ACC112 (cell line): ENCODE measurements around the gene SLC5A3.

Experiments
- H2AFZ ChIP-seq: fragments of 200-600 bp; sonication (generic); one replicate; pipeline ENCODE4 v1.6.0; 2017; ENCODE audit warnings: antibody characterized with exemption, low read length; ENCODE audit not compliant: unreplicated experiment
- H3K27ac ChIP-seq: fragments of 200-600 bp; sonication (generic); 2 replicates; pipeline ENCODE4 v1.5.1; 2014; ENCODE audit warnings: low read depth, mild to moderate bottlenecking, antibody characterized with exemption, low read length, moderate library complexity
- H3K27me3 ChIP-seq: fragments of 200-600 bp; sonication (generic); 2 replicates; pipeline ENCODE4 v1.6.1; 2014; ENCODE audit warnings: mild to moderate bottlenecking, antibody characterized with exemption, low read length, moderate library complexity, mixed read lengths; ENCODE audit not compliant: insufficient read depth
- H3K36me3 ChIP-seq: fragments of 200-600 bp; sonication (generic); 2 replicates; pipeline ENCODE4 v1.6.1; 2016; ENCODE audit warnings: mild to moderate bottlenecking, antibody characterized with exemption, low read length, moderate library complexity, mixed read lengths; ENCODE audit not compliant: insufficient read depth
- H3K4me1 ChIP-seq: fragments of 200-600 bp; sonication (generic); one replicate; pipeline ENCODE4 v1.6.1; 2016; ENCODE audit warnings: low read length, mixed read lengths; ENCODE audit not compliant: insufficient read depth, unreplicated experiment, control insufficient read depth
- H3K4me3 ChIP-seq: fragments of 200-600 bp; sonication (generic); 2 replicates; pipeline ENCODE4 v1.5.1; 2014; ENCODE audit warnings: mild to moderate bottlenecking, low read depth, low read length
- H3K79me2 ChIP-seq: fragments of 200-600 bp; sonication (generic); one replicate; pipeline ENCODE4 v1.6.0; 2016; ENCODE audit warnings: low read length; ENCODE audit not compliant: control insufficient read depth, unreplicated experiment, insufficient read depth

SLC5A3 gene

DNA sequence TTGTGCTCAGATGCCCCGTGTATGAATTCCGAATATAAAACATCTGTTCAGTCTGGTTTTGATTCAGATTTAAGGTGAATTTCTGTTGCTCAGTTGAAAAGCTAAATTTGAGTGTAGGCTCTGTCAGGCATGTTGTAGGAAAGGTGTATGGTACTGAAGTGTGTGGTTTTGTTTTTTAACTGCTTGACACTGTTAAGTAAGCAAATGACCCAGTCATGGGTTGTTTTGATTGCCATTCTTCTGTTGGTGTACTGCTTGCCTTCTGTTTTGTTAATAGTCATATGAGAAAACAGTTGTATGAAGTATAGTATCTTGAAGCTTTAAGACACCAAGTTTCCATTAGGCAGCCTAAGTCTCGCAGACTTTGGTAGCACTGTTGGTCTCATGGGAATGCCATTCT, 10.0 kb downstream of the SLC5A3 start:
- no peak overlapping the region for H3K27ac ChIP-seq
- H3K4me1 ChIP-seq = peaks cover 14% of the 10 kb centered on the region
- H3K4me3 ChIP-seq = no peak overlapping the region
- H3K36me3 ChIP-seq = peaks cover 18% of the 10 kb centered on the region
- no peaks in the 10 kb centered on the region for H3K27me3 ChIP-seq
- peaks cover 84% of the 10 kb centered on the region for H3K79me2 ChIP-seq
- H2AFZ ChIP-seq = no peak overlapping the region

DNA sequence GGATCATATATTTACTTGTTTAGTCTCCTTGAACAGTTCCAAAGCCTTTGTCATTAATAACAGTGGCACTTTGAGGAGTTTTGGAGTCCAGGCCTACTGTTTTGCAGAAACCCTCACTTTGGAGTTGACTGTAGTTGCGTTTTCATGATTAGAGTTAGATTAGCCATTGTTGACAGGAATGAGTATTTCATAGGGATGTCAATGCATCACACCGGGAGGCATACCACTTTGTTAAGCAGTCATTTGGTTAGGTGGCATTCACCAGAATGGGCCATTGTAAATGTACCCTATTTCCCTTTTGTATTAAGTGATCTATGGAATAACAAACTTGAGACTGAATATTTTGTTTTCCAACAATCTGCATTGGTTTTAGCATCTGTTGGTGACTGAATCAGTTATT, 11.8 kb downstream of the SLC5A3 start:
- H3K4me3 ChIP-seq = no peak overlapping the region
- peaks cover 10% of the 10 kb centered on the region for H3K4me1 ChIP-seq
- no peaks in the 10 kb centered on the region for H3K27me3 ChIP-seq
- H3K36me3 ChIP-seq = peaks cover 13% of the 10 kb centered on the region
- no peak overlapping the region for H2AFZ ChIP-seq
- H3K79me2 ChIP-seq = peaks cover 87% of the 10 kb centered on the region
- H3K27ac ChIP-seq = no peak overlapping the region

DNA sequence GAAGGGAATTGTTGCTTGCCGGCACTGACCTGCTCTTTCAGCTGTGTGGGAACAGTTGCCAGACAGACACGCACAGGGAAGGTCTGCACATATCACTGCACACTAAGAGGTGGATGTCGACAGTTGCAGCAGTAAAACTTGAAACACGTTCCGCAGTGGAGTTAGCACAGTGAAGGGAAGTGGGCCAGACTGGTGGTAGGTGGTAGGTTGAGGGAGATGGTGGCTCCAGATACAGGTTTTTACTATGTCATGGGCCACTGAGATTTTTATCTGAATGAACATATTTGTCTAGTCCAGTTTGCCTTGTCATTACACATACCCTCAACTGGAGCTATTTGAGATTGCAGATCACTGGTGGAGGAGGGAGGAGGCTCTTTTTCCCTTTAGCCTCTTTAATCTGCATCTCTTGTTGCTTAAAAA, 13.5 kb downstream of the SLC5A3 start:
- Histone ChIP-seq H3K4me3 (no peak overlapping the region), H3K79me2 (peaks cover 82% of the 10 kb centered on the region), H3K36me3 (peaks cover 3% of the 10 kb centered on the region), H3K27me3 (no peaks in the 10 kb centered on the region), H3K27ac (no peak overlapping the region), H2AFZ (no peak overlapping the region), H3K4me1 (peaks cover 5% of the 10 kb centered on the region)

DNA sequence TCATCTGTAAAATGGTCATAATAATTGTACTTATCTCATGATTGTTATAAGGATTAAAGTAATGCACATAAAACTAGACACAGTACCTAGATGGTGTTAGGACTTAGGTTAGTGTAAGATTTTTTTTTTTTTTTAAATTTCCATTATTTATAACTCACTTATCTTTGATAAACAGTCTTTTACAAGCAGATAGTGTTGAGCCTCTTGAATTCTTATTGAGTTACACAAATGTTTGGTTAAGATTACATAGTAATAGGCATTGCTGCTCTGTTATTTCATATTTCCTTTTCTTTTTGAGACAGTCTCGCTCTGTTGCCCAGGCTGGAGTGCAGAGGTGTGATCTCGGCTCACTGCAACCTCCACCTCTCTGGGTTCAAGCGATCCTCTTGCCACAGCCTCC, 15.4 kb downstream of the SLC5A3 start:
- no peak overlapping the region for H2AFZ ChIP-seq
- H3K79me2 ChIP-seq = peaks cover 71% of the 10 kb centered on the region
- H3K27me3 ChIP-seq = no peaks in the 10 kb centered on the region
- no peak overlapping the region for H3K4me3 ChIP-seq
- H3K36me3 ChIP-seq = peaks cover 3% of the 10 kb centered on the region; the same call in 1 of the 2 replicates
- H3K4me1 ChIP-seq = peaks cover 9% of the 10 kb centered on the region
- no peak overlapping the region for H3K27ac ChIP-seq

DNA sequence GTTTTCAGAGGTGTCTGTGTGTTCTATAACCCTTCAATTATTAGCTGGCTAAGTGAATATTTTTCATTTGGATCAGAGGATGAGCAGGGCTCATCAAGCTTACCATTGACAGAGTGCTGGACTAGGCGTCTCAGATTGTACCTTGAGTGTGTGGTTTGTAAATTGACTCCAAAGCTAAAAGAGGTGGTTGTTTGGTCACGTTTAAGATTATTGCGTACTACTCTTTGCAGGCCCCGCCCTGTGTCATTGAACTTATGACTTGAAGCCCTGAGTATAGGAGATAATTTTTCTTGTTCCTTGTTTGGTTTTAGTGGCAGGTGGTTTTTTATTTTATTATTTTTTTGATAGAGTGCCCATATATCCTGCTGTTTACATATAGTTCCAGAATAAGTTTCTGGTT, 17.7 kb downstream of the SLC5A3 start:
- Histone ChIP-seq H3K4me1 (peaks cover 9% of the 10 kb centered on the region), H3K27me3 (no peaks in the 10 kb centered on the region), H3K36me3 (peaks cover 12% of the 10 kb centered on the region), H3K27ac (no peak overlapping the region), H2AFZ (no peak overlapping the region), H3K79me2 (peaks cover 63% of the 10 kb centered on the region), H3K4me3 (no peak overlapping the region)

- Histone ChIP-seq H3K36me3 (peaks cover 14% of the 10 kb centered on the region), H3K4me3 (no peak overlapping the region), H3K4me1 (peaks cover 9% of the 10 kb centered on the region), H2AFZ (no peak overlapping the region), H3K27me3 (no peaks in the 10 kb centered on the region), H3K79me2 (peaks cover 57% of the 10 kb centered on the region), H3K27ac (no peak overlapping the region)
Observed at GRCh38 chr21:34091607-34092006, 18.2 kb downstream of the SLC5A3 start.

GRCh38 chr21:34092262-34092921, 19.0 kb downstream of the SLC5A3 start:
- peaks cover 50% of the 10 kb centered on the region for H3K79me2 ChIP-seq

DNA sequence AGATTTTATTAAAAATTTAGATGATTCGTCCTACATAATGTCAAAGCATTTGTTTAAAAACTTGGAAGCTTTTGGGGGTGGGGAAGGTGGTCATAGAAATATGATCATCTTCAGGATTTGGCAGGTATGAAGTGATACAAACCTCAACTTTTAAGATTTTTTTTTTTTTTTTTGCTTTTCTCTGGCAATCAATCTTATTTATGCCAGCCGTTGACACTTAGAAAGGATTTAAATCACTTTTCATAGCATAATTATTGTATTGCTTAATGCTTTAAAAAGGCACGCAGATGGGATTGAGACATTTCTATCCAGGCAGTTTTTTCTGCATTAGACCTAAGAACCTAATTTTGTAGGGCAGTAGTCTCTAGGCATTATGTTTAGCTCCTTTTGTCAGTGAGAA, 19.7 kb downstream of the SLC5A3 start:
- Histone ChIP-seq H3K4me3 (no peak overlapping the region), H3K27ac (no peak overlapping the region), H3K27me3 (no peaks in the 10 kb centered on the region), H3K79me2 (peaks cover 47% of the 10 kb centered on the region), H2AFZ (no peak overlapping the region), H3K36me3 (peaks cover 14% of the 10 kb centered on the region), H3K4me1 (peaks cover 9% of the 10 kb centered on the region)

More at GRCh38 chr21:34092262-34092921, 19.0 kb downstream of the SLC5A3 start:
- Histone ChIP-seq H3K4me3 (no peak overlapping the region), H3K36me3 (peaks cover 14% of the 10 kb centered on the region), H2AFZ (no peak overlapping the region), H3K27me3 (no peaks in the 10 kb centered on the region), H3K4me1 (peaks cover 9% of the 10 kb centered on the region), H3K27ac (no peak overlapping the region)

- Histone ChIP-seq H3K79me2 (peaks cover 38% of the 10 kb centered on the region), H3K27ac (no peak overlapping the region), H3K36me3 (peaks cover 14% of the 10 kb centered on the region)
Observed at GRCh38 chr21:34094949-34095348, 21.6 kb downstream of the SLC5A3 start.

DNA sequence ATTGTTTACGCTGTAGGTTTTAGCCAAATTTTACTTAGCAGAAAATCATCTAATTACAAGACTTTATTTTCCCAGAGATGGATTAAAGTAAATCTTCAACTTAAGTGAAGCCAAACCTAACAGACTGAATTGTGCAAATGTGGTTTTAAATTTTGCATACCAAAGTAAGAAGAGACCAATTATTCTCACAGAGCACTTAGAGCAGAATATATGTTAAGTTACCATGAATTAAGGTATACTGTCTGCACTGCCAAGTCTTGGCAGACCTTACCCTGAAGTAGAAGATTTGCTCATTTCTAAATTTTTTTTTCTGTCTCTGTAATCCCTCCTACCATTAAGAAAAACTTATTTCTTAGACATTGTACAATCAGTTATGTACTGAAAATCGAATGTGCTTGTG, 24.1 kb downstream of the SLC5A3 start:
- Histone ChIP-seq H3K27ac (no peak overlapping the region), H3K4me3 (no peak overlapping the region), H2AFZ (no peak overlapping the region), H3K36me3 (peaks cover 14% of the 10 kb centered on the region), H3K79me2 (peaks cover 44% of the 10 kb centered on the region), H3K27me3 (no peaks in the 10 kb centered on the region), H3K4me1 (peaks cover 7% of the 10 kb centered on the region)

More at GRCh38 chr21:34094949-34095348, 21.6 kb downstream of the SLC5A3 start:
- Histone ChIP-seq H3K4me1 (peaks cover 7% of the 10 kb centered on the region), H3K27me3 (no peaks in the 10 kb centered on the region), H3K4me3 (no peak overlapping the region), H2AFZ (no peak overlapping the region)

GRCh38 chr21:34100337-34100736, 27.0 kb downstream of the SLC5A3 start:
- H2AFZ ChIP-seq = no peak overlapping the region
- peaks cover 37% of the 10 kb centered on the region for H3K79me2 ChIP-seq
- peaks cover 7% of the 10 kb centered on the region for H3K4me1 ChIP-seq
- H3K4me3 ChIP-seq = no peak overlapping the region
- H3K36me3 ChIP-seq = peaks cover 7% of the 10 kb centered on the region; the same call in 1 of the 2 replicates
- H3K27me3 ChIP-seq = no peaks in the 10 kb centered on the region
- H3K27ac ChIP-seq = no peak overlapping the region
